HUES48 (cell line): ENCODE measurements around the gene ARHGEF40.

ENCODE experiments used
- H3K27ac ChIP-seq: one replicate; pipeline ENCODE4 v1.7.0; 2013; ENCODE audit warnings: low read depth, low read length, inconsistent platforms
- H3K27me3 ChIP-seq: 2 replicates; pipeline ENCODE4 v1.6.1; 2013; ENCODE audit warnings: mild to moderate bottlenecking, low read length; ENCODE audit not compliant: control insufficient read depth, insufficient read depth
- H3K36me3 ChIP-seq: 2 replicates; pipeline ENCODE4 v1.6.1; 2013; ENCODE audit warnings: low read length; ENCODE audit not compliant: control insufficient read depth, insufficient read depth
- H3K4me1 ChIP-seq: 2 replicates; pipeline ENCODE4 v1.6.1; 2013; ENCODE audit warnings: mild to moderate bottlenecking, low read length; ENCODE audit not compliant: control insufficient read depth, insufficient read depth
- H3K4me3 ChIP-seq: 2 replicates; pipeline ENCODE4 v1.5.1; 2013; ENCODE audit warnings: mild to moderate bottlenecking, low read depth, low read length
- H3K9ac ChIP-seq: 2 replicates; pipeline ENCODE4 v1.6.1; 2013; ENCODE audit warnings: mild to moderate bottlenecking, low read depth, low read length, moderate library complexity
- H3K9me3 ChIP-seq: 2 replicates; pipeline ENCODE4 v1.6.1; 2013; ENCODE audit warnings: low read length; ENCODE audit not compliant: control insufficient read depth, insufficient read depth

ARHGEF40 gene

GRCh38 chr14:21087294-21088091 is 17.4 kb downstream of the ARHGEF40 start:
- Histone ChIP-seq H3K27ac (peak overlapping the region; percentile 71), H3K4me1 (no peaks in the 10 kb centered on the region), H3K36me3 (peaks cover 83% of the 10 kb centered on the region), H3K9me3 (no peaks in the 10 kb centered on the region), H3K27me3 (no peaks in the 10 kb centered on the region), H3K4me3 (no peak overlapping the region), H3K9ac (no peak overlapping the region)

- Histone ChIP-seq H3K27ac (no peak overlapping the region), H3K4me1 (peaks cover 11% of the 10 kb centered on the region), H3K9me3 (no peaks in the 10 kb centered on the region), H3K27me3 (no peaks in the 10 kb centered on the region), H3K4me3 (no peak overlapping the region), H3K36me3 (peaks cover 86% of the 10 kb centered on the region), H3K9ac (no peak overlapping the region)
Observed at GRCh38 chr14:21088687-21089086, 18.6 kb downstream of the ARHGEF40 start.

- Histone ChIP-seq H3K9me3 (no peaks in the 10 kb centered on the region), H3K36me3 (peaks cover 81% of the 10 kb centered on the region), H3K4me1 (peaks cover 14% of the 10 kb centered on the region), H3K9ac (no peak overlapping the region), H3K27ac (no peak overlapping the region), H3K27me3 (no peaks in the 10 kb centered on the region), H3K4me3 (no peak overlapping the region)
Observed at GRCh38 chr14:21089271-21089670, 19.2 kb downstream of the ARHGEF40 start.

GRCh38 chr14:21089877-21090193 is 19.7 kb downstream of the ARHGEF40 start:
- no peaks in the 10 kb centered on the region for H3K9me3 ChIP-seq
- H3K27ac ChIP-seq = peak overlapping the region; percentile 33
- H3K9ac ChIP-seq = no peak overlapping the region
- H3K36me3 ChIP-seq = peaks cover 75% of the 10 kb centered on the region
- no peak overlapping the region for H3K4me3 ChIP-seq
- H3K4me1 ChIP-seq = peaks cover 17% of the 10 kb centered on the region
- no peaks in the 10 kb centered on the region for H3K27me3 ChIP-seq

- no peak overlapping the region for H3K27ac ChIP-seq
Observed at GRCh38 chr14:21090194-21090939, 20.3 kb downstream of the ARHGEF40 start.

GRCh38 chr14:21090940-21091663 is 21.0 kb downstream of the ARHGEF40 start:
- no peak overlapping the region for H3K9ac ChIP-seq
- H3K4me3 ChIP-seq = no peak overlapping the region
- no peak overlapping the region for H3K27ac ChIP-seq
- no peaks in the 10 kb centered on the region for H3K27me3 ChIP-seq
- H3K4me1 ChIP-seq = peaks cover 29% of the 10 kb centered on the region
- peaks cover 63% of the 10 kb centered on the region for H3K36me3 ChIP-seq
- H3K9me3 ChIP-seq = no peaks in the 10 kb centered on the region

More at GRCh38 chr14:21090194-21090939, 20.3 kb downstream of the ARHGEF40 start:
- H3K4me1 ChIP-seq = peaks cover 22% of the 10 kb centered on the region
- H3K9me3 ChIP-seq = no peaks in the 10 kb centered on the region
- no peaks in the 10 kb centered on the region for H3K27me3 ChIP-seq
- H3K36me3 ChIP-seq = peaks cover 70% of the 10 kb centered on the region
- no peak overlapping the region for H3K4me3 ChIP-seq
- no peak overlapping the region for H3K9ac ChIP-seq

GRCh38 chr14:21091821-21092272 is 21.7 kb downstream of the ARHGEF40 start:
- Histone ChIP-seq H3K27me3 (no peaks in the 10 kb centered on the region), H3K9ac (no peak overlapping the region), H3K4me3 (no peak overlapping the region), H3K4me1 (peaks cover 37% of the 10 kb centered on the region), H3K36me3 (peaks cover 55% of the 10 kb centered on the region), H3K9me3 (no peaks in the 10 kb centered on the region), H3K27ac (no peak overlapping the region)

- Histone ChIP-seq H3K27ac (peak overlapping the region; percentile 29), H3K9ac (no peak overlapping the region), H3K27me3 (no peaks in the 10 kb centered on the region), H3K9me3 (no peaks in the 10 kb centered on the region), H3K36me3 (peaks cover 52% of the 10 kb centered on the region), H3K4me3 (no peak overlapping the region), H3K4me1 (peaks cover 42% of the 10 kb centered on the region)
Observed at GRCh38 chr14:21092273-21093011, 22.3 kb downstream of the ARHGEF40 start.

GRCh38 chr14:21093018-21093417 is 22.9 kb downstream of the ARHGEF40 start:
- peak overlapping the region; percentile 91 for H3K27ac ChIP-seq
- no peak overlapping the region for H3K9ac ChIP-seq
- no peaks in the 10 kb centered on the region for H3K9me3 ChIP-seq
- H3K4me3 ChIP-seq = 0 out of 2 replicates have a peak overlapping the region, but pooled peaks have one; percentile 52
- H3K27me3 ChIP-seq = no peaks in the 10 kb centered on the region
- H3K36me3 ChIP-seq = peaks cover 51% of the 10 kb centered on the region
- peaks cover 42% of the 10 kb centered on the region for H3K4me1 ChIP-seq
